ENCODE results near the gene ACKR3. TPM values are rescaled to one million over a fixed set of nuclear protein-coding genes. Genes with fewer than 3 reads are reported as not detected.

Gene ACKR3
- total and polyA plus RNA-seq, 2 donors (not counting 1 experiment from before 2014, with no cell fraction given), result 7.1 to 15.3 TPM

DNA sequence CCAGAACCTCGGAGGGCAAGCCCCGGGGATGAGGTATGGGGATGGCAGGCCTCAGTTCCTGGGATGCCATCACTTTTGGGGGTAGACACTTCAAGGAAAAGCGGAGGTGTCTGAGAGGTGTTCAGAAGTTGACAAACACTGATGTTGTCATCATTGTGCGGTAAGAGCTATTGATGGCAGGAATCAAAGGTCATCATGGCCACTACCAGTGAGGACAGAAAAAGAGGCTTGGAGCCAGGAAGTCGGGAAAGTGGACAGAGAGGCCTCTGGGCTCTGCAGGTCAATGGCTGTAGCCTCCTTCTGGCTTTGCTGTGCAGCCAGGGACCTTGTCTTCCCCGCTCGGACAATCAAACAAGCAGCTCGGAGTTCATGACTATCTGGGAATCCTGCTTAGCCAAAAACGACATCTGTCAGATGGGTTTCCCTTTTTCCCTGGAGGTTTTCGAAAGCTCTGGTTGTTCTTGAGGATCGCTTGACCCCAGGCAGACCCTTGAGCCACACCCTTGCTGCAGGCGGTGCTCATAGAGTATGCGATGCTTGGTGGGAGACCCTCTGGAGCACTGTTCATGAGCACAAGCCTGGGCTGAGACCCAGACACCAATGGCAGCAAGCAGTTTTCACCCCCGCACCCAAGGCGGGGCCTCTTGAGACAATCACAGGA is 19.4 kb downstream of the ACKR3 start:
- H3K27me3 ChIP-seq (replicated peaks in 1 of 4; ENCODE audit: control extremely low read depth in 1 of 4, control insufficient read depth in 3 of 4, insufficient read depth in 4 of 4, low read length in 3 of 4), result peaks cover 0 to 2% (median 0%) of the 10 kb centered on the region in 4 experiments
- DNase-seq (no peak), ATAC-seq (ENCODE audit: low read depth) (no peak)
- Mint-ChIP-seq H3K4me3 (no peak overlapping the region), H3K27ac (no peak overlapping the region), H3K9me3 (ENCODE audit: insufficient read depth) (peaks cover 3% of the 10 kb centered on the region), H3K4me1 (no peaks in the 10 kb centered on the region), H3K27me3 (no peaks in the 10 kb centered on the region)
- no peaks in the 10 kb centered on the region for H4K20me1 ChIP-seq (ENCODE audit: control insufficient read depth, insufficient read depth, low read length, poor library complexity, severe bottlenecking)
- no peaks in the 10 kb centered on the region for H3K4me1 ChIP-seq (ENCODE audit: control insufficient read depth in 2 of 2, insufficient read depth in 2 of 2, low read length in 2 of 2)
- WGBS (ENCODE audit: insufficient coverage), result 90% methylated on average over 13 of the region's 15 CpGs
- TF ChIP-seq, protein P1, sequence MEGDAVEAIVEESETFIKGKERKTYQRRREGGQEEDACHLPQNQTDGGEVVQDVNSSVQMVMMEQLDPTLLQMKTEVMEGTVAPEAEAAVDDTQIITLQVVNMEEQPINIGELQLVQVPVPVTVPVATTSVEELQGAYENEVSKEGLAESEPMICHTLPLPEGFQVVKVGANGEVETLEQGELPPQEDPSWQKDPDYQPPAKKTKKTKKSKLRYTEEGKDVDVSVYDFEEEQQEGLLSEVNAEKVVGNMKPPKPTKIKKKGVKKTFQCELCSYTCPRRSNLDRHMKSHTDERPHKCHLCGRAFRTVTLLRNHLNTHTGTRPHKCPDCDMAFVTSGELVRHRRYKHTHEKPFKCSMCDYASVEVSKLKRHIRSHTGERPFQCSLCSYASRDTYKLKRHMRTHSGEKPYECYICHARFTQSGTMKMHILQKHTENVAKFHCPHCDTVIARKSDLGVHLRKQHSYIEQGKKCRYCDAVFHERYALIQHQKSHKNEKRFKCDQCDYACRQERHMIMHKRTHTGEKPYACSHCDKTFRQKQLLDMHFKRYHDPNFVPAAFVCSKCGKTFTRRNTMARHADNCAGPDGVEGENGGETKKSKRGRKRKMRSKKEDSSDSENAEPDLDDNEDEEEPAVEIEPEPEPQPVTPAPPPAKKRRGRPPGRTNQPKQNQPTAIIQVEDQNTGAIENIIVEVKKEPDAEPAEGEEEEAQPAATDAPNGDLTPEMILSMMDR (IDR thresholded peaks at IDR 0.05), result no peak
- no peak for TF ChIP-seq EZH2 (IDR thresholded peaks at IDR 0.05; ENCODE audit: borderline replicate concordance, insufficient read depth, low read depth, low read length, poor library complexity, severe bottlenecking)
- H3K4me2 ChIP-seq (replicated peaks; ENCODE audit: low read depth, low read length, poor library complexity, severe bottlenecking), result no peak overlapping the region
- H3K9me3 ChIP-seq (ENCODE audit: control extremely low read depth in 1 of 3, control insufficient read depth in 2 of 3, insufficient read depth in 1 of 3, low read length in 2 of 3), result no peaks in the 10 kb centered on the region
- H3K79me2 ChIP-seq (ENCODE audit: control insufficient read depth, insufficient read depth, low read length), result no peaks in the 10 kb centered on the region
- POLR2A ChIA-PET, result no interaction called here
- no peak overlapping the region for H3K27ac ChIP-seq (ENCODE audit: low read length in 2 of 2)
- H2AFZ ChIP-seq (ENCODE audit: insufficient read depth, low read depth, low read length, poor library complexity, severe bottlenecking), result no peak overlapping the region
- no peaks in the 10 kb centered on the region for H3K36me3 ChIP-seq (replicated peaks in 1 of 2; ENCODE audit: control extremely low read depth in 1 of 2, control insufficient read depth in 1 of 2, extremely low read depth in 1 of 2, insufficient read depth in 2 of 2, low read length in 1 of 2)
- CTCF ChIA-PET, result no interaction called here
- no peak overlapping the region for H3K9ac ChIP-seq (ENCODE audit: low read length)
- no peak overlapping the region for H3K4me3 ChIP-seq (ENCODE audit: control extremely low read depth in 1 of 5, extremely low read depth in 1 of 5, insufficient read depth in 1 of 5, low read depth in 2 of 5, low read length in 4 of 5)
- intact Hi-C loops (cut with micrococcal nuclease), result no loop called here

DNA sequence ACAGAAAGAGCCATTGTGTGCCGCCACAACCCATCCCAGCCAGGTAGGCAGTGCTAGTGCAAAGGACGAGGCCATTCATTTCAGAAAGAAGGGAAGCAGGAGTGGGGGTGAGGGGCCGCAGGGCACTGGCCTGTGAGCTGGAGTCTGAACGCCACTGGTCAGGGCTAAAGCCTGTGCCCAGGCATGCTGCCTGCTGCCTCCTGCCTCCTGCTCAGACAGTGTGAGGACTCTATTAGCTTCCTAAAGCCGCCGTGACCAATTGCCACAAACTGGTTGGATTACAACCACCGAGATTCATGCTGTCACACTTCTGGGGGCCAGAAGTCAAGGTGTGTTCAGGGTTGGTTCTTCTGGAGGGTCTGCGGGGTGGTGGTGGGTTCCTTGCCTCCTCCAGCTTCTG is 21.2 kb downstream of the ACKR3 start:
- no peak overlapping the region for H3K9ac ChIP-seq (ENCODE audit: low read length)
- H3K4me2 ChIP-seq (replicated peaks; ENCODE audit: low read depth, low read length, poor library complexity, severe bottlenecking), result no peak overlapping the region
- H4K20me1 ChIP-seq (ENCODE audit: control insufficient read depth, insufficient read depth, low read length, poor library complexity, severe bottlenecking), result no peaks in the 10 kb centered on the region
- Mint-ChIP-seq H3K27ac (no peak overlapping the region), H3K4me3 (no peak overlapping the region), H3K27me3 (no peaks in the 10 kb centered on the region), H3K9me3 (ENCODE audit: insufficient read depth) (peaks cover 3% of the 10 kb centered on the region), H3K4me1 (no peaks in the 10 kb centered on the region)
- H3K4me3 ChIP-seq (ENCODE audit: control extremely low read depth in 1 of 5, extremely low read depth in 1 of 5, insufficient read depth in 1 of 5, low read depth in 2 of 5, low read length in 4 of 5), result no peak overlapping the region
- H3K9me3 ChIP-seq (ENCODE audit: control extremely low read depth in 1 of 3, control insufficient read depth in 2 of 3, insufficient read depth in 1 of 3, low read length in 2 of 3), result no peaks in the 10 kb centered on the region
- ATAC-seq (ENCODE audit: low read depth), result no peak
- no peak overlapping the region for H3K27ac ChIP-seq (ENCODE audit: low read length in 2 of 2)
- 81% methylated on average over 7 of the region's 8 CpGs for WGBS (ENCODE audit: insufficient coverage)
- ChIA-PET POLR2A (no interaction called here), CTCF (no interaction called here)
- DNase-seq, result no peak
- no peak overlapping the region for H2AFZ ChIP-seq (ENCODE audit: insufficient read depth, low read depth, low read length, poor library complexity, severe bottlenecking)
- H3K36me3 ChIP-seq (replicated peaks in 1 of 2; ENCODE audit: control extremely low read depth in 1 of 2, control insufficient read depth in 1 of 2, extremely low read depth in 1 of 2, insufficient read depth in 2 of 2, low read length in 1 of 2), result no peaks in the 10 kb centered on the region
- H3K4me1 ChIP-seq (ENCODE audit: control insufficient read depth in 2 of 2, insufficient read depth in 2 of 2, low read length in 2 of 2), result no peaks in the 10 kb centered on the region
- peaks cover 0 to 2% (median 0%) of the 10 kb centered on the region in 4 experiments for H3K27me3 ChIP-seq (replicated peaks in 1 of 4; ENCODE audit: control extremely low read depth in 1 of 4, control insufficient read depth in 3 of 4, insufficient read depth in 4 of 4, low read length in 3 of 4)
- no peaks in the 10 kb centered on the region for H3K79me2 ChIP-seq (ENCODE audit: control insufficient read depth, insufficient read depth, low read length)
- intact Hi-C loops (cut with micrococcal nuclease), result no loop called here
- TF ChIP-seq, protein P1 (IDR thresholded peaks at IDR 0.05), result no peak
- no peak for TF ChIP-seq EZH2 (IDR thresholded peaks at IDR 0.05; ENCODE audit: borderline replicate concordance, insufficient read depth, low read depth, low read length, poor library complexity, severe bottlenecking)
